G401 (cell line): ENCODE results near the gene FA2H. TPM values are rescaled to one million over a fixed set of nuclear protein-coding genes. Genes with fewer than 3 reads are reported as not detected.

Source experiments
- DNase-seq: peaks from one replicate; pipeline ENCODE4 v3.0.0-alpha.2; 2015; ENCODE audit warnings: low spot score
- in situ Hi-C: cut with HindIII; loops from 2 replicates; pipeline ENCODE4 v1.10.0; 2016; ENCODE audit warnings: low sequenced_read_pairs, mixed read lengths
- total RNA-seq: library from RNA; depleted of rRNA; stranded (reverse); fragments of >200 nt; shearing (Covaris generic); gene quantifications from 2 replicates; pipeline ENCODE4 v1.2.3, GENCODE V29; 2014

Gene FA2H
- total RNA-seq, 1 experiment from 2014 or later, result not detected

GRCh38 chr16:74747716-74748615, 26.7 kb downstream of the FA2H start:
- DNase-seq, result no peak
- in situ Hi-C loops, result no loop called here

- in situ Hi-C loops, result no loop called here
Observed at GRCh38 chr16:74745926-74746325, 28.7 kb downstream of the FA2H start.

DNA sequence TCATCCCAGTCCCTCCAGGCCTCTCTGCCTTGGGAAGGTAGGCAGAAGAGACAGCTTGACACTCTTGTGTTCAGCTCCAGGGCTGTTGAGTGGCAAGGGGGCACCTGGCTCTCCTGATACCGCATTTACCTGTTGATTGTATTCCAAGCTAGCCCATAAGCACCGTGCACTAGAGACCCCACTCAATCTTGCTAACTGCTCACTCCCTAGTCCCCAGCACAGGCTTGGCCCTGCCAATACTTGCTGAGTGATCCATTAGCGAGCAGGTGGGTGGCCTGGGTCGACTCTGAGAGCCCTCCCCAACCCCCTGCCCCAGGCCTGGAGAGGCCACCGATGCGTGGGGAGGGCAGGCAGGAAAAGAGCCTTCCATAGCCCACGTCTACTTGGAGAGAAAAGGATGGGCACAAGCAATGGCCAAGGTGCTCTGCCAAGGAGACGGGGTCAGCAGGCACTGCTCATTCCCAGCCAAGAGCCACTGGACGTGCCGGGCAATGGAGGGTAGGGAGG, 29.5 kb downstream of the FA2H start:
- in situ Hi-C loops, result no loop called here
- DNase-seq, result no peak

More at GRCh38 chr16:74745926-74746325, 28.7 kb downstream of the FA2H start:
- DNase-seq, result no peak

- DNase-seq, result no peak
- in situ Hi-C loops, result loop anchor here (5.0 kb wide), 1 partner anchor 92 kb away; no protein-coding TSS in a partner anchor
Observed at GRCh38 chr16:74744566-74744965, 30.1 kb downstream of the FA2H start.

DNA sequence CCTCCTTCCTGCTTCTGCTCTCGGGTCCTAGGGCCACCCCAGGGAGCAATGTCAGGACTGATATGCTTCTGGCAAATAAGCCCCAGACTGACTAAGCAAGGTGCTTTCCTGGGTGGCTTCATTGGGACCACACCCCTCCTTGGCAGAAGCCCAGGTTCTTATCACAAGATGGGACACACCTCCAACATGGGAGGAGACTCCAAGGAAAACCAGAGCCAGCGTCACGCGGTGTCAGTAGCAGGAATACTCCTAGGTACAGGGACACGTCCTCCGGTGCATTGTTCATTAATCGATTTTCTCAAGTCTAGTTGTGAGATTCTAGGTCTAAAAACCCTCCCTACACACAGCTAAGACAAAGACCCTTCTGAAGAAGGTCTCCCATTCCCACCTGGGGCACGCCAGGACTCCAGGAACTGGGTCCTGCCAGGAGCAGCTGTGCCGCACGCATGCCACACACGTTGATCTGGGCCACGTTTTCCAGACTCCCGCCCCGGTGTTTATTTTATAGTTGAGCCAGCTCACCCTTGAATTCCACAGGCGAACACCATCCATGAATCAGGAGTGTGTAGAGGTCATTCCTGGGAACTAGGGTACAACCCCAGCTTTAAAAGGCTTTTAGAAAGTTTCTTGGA, 30.8 kb downstream of the FA2H start:
- DNase-seq, result no peak
- in situ Hi-C loops, result loop anchor here (5.0 kb wide), 1 partner anchor 91 kb away; no protein-coding TSS in a partner anchor

GRCh38 chr16:74743045-74743667, 31.5 kb downstream of the FA2H start:
- in situ Hi-C loops, result loop anchor here (5.0 kb wide), 1 partner anchor 91 kb away; no protein-coding TSS in a partner anchor
- no peak for DNase-seq

- DNase-seq, result no peak
- in situ Hi-C loops, result loop anchor here (5.0 kb wide), 1 partner anchor 90 kb away; no protein-coding TSS in a partner anchor
Observed at GRCh38 chr16:74742051-74742481, 32.6 kb downstream of the FA2H start.

GRCh38 chr16:74740795-74741304, 33.8 kb downstream of the FA2H start:
- DNase-seq, result peak; percentile 18

GRCh38 chr16:74739275-74739674, 35.3 kb downstream of the FA2H start:
- no peak for DNase-seq
- in situ Hi-C loops, result no loop called here

More at GRCh38 chr16:74740795-74741304, 33.8 kb downstream of the FA2H start:
- in situ Hi-C loops, result loop anchor here (5.0 kb wide), 1 partner anchor 89 kb away; no protein-coding TSS in a partner anchor

DNA sequence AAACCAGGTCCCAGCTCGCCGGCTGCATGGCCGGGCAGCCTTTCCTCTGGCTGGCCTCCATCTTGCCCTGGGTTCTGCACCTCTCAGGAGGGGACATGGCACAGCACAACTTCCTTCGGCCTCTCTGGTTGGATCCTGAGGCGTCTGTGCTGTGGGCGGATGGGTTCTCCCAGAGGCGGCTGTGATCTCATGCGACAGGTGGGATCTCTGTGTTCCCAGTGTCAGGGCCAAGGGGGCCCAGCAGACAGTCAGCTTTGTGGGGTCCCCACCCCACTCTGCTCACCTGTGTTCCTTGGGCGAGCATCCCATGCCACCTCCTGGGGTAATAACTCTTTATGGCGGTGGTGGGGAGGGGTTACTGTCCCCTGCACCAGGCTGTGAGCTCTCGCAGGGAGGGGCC, 35.8 kb downstream of the FA2H start:
- DNase-seq, result no peak
- in situ Hi-C loops, result no loop called here

- in situ Hi-C loops, result no loop called here
- no peak for DNase-seq
Observed at GRCh38 chr16:74738113-74738541, 36.5 kb downstream of the FA2H start.

- in situ Hi-C loops, result no loop called here
- DNase-seq, result no peak
Observed at GRCh38 chr16:74737521-74737920, 37.1 kb downstream of the FA2H start.

DNA sequence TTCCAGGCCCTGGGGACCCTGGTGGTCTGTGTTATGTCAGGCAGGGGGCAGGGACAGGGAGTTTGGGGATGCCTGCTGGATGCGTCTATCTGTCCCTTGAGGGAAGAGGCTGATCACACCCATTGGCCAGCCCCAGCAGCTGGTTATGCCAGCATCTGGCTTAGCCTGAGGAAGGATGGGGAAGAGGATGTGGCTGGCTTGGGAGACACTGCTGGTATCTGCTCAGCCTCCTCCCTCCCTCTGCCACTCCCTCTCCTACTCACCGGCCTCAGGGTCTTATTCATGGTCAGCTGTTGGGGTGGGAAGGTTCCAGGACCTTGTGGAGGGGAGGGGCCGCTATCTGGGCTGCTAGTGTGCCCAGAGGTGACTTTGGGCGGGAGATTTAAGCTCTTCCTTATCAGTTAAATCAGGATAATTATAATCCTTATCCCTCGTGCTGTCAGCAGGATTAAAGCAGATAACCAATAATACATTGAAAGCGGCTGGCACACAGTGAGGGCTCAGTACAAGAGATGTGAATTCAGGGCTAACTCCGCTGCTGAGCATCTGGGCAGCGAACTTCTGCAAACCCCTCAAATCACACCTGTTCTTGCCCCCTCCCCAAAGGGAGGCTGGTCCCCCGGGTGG, 38.0 kb downstream of the FA2H start:
- DNase-seq, result no peak
- in situ Hi-C loops, result no loop called here

DNA sequence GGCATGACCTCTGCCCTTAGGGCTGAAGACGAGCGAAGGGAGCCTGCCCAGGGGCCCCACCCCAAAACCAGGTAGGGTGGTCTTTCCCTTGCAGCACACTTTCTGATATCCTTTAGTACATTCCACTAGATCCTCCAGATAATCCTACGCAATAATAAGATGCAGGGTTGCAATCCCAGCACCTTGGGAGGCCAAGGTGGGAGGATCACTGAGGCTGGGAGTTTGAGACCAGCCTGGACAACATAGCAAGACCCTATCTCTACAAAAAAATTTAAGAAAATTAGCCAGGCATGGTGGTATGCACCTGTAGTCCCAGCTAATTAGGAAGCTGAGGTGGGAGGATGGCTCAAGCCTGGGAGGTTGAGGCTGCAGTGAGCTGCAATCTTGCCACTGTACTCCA, 39.1 kb downstream of the FA2H start:
- in situ Hi-C loops, result no loop called here
- no peak for DNase-seq

- in situ Hi-C loops, result no loop called here
Observed at GRCh38 chr16:74735162-74735452, 39.5 kb downstream of the FA2H start.

GRCh38 chr16:74734361-74735161, 40.1 kb downstream of the FA2H start:
- no peak for DNase-seq
- in situ Hi-C loops, result no loop called here

More at GRCh38 chr16:74735162-74735452, 39.5 kb downstream of the FA2H start:
- DNase-seq, result no peak

- in situ Hi-C loops, result no loop called here
- DNase-seq, result no peak
Observed at GRCh38 chr16:74732707-74733350, 41.8 kb downstream of the FA2H start.
